Lower lobe of right lung (tissue), 2 donors: ENCODE measurements around the gene ZNF609. TPM values are rescaled to one million over a fixed set of nuclear protein-coding genes. Genes with fewer than 3 reads are reported as not detected.

Experiments used
- ATAC-seq, 2 donors: fragments of 200-7000 bp; cut with Tn5 transposase; one replicate each; pipeline ENCODE4 v1.9.1; 2020 to 2022; ENCODE audit warnings: mild to moderate bottlenecking in 2 of 2, moderate library complexity in 2 of 2
- DNase-seq: peaks from one replicate; pipeline ENCODE4 v3.0.0-alpha.2; 2020
- H3K27ac ChIP-seq: fragments of 200-600 bp; one replicate; pipeline ENCODE4 v1.8.0; 2022
- H3K27me3 ChIP-seq: fragments of 200-600 bp; one replicate; pipeline ENCODE4 v1.8.0; 2022; ENCODE audit warnings: low read depth
- H3K36me3 ChIP-seq: fragments of 200-600 bp; one replicate; pipeline ENCODE4 v1.8.0; 2022; ENCODE audit warnings: mild to moderate bottlenecking
- H3K4me1 ChIP-seq: fragments of 200-600 bp; one replicate; pipeline ENCODE4 v1.8.0; 2022
- H3K4me3 ChIP-seq: fragments of 200-600 bp; one replicate; pipeline ENCODE4 v1.8.0; 2022; ENCODE audit warnings: mild to moderate bottlenecking
- H3K9me3 ChIP-seq: fragments of 200-600 bp; one replicate; pipeline ENCODE4 v1.8.0; 2022
- intact Hi-C: fragments of 100-400 bp; cut with DNase I; formaldehyde crosslinking; loops from one replicate; pipeline ENCODE4 v1.11.0; 2022
- long read RNA-seq: library from polyadenylated mRNA; unstranded; transcript quantifications from one replicate; pipeline ENCODE4 v2.0.0, GENCODE V29; 2021
- total RNA-seq: library from RNA; stranded (reverse); fragmentation: NEBNext Ultra II Directional; extraction: Animal tissue kit (Norgen Biotek cat#: 25700); gene quantifications from one replicate; pipeline ENCODE4 v1.2.1, GENCODE V29; 2021
- TF ChIP-seq, protein P1 (sequence below): fragments of 200-600 bp; IDR thresholded peaks from one replicate; pipeline ENCODE4 v1.8.0; 2022; ENCODE audit warnings: antibody characterized with exemption, mild to moderate bottlenecking
- donor health status: DM: no; HTN: yes; CAD: no; lungs with severe emphysema.

The ZNF609 gene
- 45.3 TPM for total RNA-seq
- long read RNA-seq, partial matches to known transcripts = 14 of 71 reads
- long read RNA-seq, other reads (novel, unspliced or antisense) = 54 of 71 reads

DNA sequence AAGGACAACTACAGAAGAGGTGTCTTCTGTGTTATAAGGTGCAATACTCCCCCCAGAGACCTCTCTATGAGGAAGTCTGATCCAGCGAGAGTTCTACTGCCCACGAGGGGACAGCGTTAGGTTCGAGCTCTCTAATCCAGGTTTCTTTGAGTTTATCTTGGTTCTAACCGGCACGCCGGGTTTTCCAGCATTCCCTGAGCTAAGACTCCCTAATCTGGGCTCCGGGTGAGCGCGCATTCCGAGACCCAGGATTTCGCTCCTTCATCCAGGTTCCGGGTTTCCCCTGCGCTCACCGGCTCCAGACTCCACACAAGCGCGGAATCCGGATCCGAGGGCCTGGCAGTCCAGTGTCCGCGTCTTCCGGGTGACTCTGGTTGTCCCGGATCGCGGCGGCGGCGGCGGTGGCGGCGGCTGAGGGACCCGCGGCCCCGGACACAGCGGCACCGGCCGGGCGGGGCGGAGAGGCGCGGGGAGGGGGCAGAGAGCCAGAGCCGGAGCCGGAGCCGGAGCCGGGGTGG, at the start of gene ZNF609:
TSS of gene ZNF609 (plus strand) at position 373 of the 518 bp plus-strand sequence. CDS start 38,842 bp downstream, outside the sequence.
- TF ChIP-seq, protein P1, sequence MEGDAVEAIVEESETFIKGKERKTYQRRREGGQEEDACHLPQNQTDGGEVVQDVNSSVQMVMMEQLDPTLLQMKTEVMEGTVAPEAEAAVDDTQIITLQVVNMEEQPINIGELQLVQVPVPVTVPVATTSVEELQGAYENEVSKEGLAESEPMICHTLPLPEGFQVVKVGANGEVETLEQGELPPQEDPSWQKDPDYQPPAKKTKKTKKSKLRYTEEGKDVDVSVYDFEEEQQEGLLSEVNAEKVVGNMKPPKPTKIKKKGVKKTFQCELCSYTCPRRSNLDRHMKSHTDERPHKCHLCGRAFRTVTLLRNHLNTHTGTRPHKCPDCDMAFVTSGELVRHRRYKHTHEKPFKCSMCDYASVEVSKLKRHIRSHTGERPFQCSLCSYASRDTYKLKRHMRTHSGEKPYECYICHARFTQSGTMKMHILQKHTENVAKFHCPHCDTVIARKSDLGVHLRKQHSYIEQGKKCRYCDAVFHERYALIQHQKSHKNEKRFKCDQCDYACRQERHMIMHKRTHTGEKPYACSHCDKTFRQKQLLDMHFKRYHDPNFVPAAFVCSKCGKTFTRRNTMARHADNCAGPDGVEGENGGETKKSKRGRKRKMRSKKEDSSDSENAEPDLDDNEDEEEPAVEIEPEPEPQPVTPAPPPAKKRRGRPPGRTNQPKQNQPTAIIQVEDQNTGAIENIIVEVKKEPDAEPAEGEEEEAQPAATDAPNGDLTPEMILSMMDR = no peak
- ATAC-seq (peak; percentile 87 to 96), DNase-seq (peak; percentile 94)
- no peaks in the 10 kb centered on the region for H3K9me3 ChIP-seq
- H3K4me3 ChIP-seq = peak within 1 kb of the TSS; percentile 62
- intact Hi-C loops = no loop called here
- H3K36me3 ChIP-seq = no peaks in the 10 kb centered on the region
- peaks cover 59% of the 10 kb centered on the region for H3K4me1 ChIP-seq
- H3K27me3 ChIP-seq = no peaks in the 10 kb centered on the region
- peak within 1 kb of the TSS; percentile 80 for H3K27ac ChIP-seq

GRCh38 chr15:64412216-64412615, 48.2 kb upstream of the ZNF609 start:
- intact Hi-C loops = no loop called here
- Histone ChIP-seq H3K9me3 (no peaks in the 10 kb centered on the region), H3K27ac (no peak overlapping the region), H3K4me3 (no peak overlapping the region), H3K27me3 (no peaks in the 10 kb centered on the region), H3K4me1 (no peaks in the 10 kb centered on the region), H3K36me3 (peaks cover 93% of the 10 kb centered on the region)
- TF ChIP-seq, protein P1 = no peak
- ATAC-seq (no peak), DNase-seq (no peak)

- DNase-seq (no peak), ATAC-seq (no peak)
- Histone ChIP-seq H3K4me1 (no peaks in the 10 kb centered on the region), H3K27me3 (no peaks in the 10 kb centered on the region), H3K27ac (no peak overlapping the region), H3K4me3 (no peak overlapping the region), H3K36me3 (peaks cover 98% of the 10 kb centered on the region), H3K9me3 (no peaks in the 10 kb centered on the region)
- TF ChIP-seq, protein P1 = no peak
- intact Hi-C loops = no loop called here
Observed at GRCh38 chr15:64422697-64423096, 37.7 kb upstream of the ZNF609 start.

DNA sequence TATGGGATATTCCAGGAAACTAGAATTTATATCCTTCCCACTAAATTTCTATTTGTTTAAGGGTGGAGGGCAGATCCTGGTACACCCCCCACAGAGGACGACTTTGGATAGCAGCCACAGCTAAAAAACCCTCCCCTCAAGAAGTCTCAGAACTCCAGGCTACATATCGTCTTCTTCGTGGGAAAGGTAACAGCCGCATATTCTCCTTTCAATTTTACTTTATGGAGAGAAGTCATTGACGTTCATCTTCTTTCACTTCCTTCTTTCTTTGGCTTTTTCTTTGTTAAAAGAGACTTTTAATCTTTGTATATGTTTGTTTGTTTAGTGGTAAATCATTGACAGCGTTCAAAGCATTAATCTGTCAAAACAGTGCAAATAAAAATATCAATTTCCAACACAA, 36.4 kb upstream of the ZNF609 start:
- no peak for ATAC-seq
- H3K4me3 ChIP-seq = no peak overlapping the region
- no peaks in the 10 kb centered on the region for H3K27me3 ChIP-seq
- H3K4me1 ChIP-seq = no peaks in the 10 kb centered on the region
- intact Hi-C loops = no loop called here
- H3K36me3 ChIP-seq = peaks cover 98% of the 10 kb centered on the region
- no peaks in the 10 kb centered on the region for H3K9me3 ChIP-seq
- no peak overlapping the region for H3K27ac ChIP-seq
- DNase-seq = no peak
- TF ChIP-seq, protein P1 = no peak

DNA sequence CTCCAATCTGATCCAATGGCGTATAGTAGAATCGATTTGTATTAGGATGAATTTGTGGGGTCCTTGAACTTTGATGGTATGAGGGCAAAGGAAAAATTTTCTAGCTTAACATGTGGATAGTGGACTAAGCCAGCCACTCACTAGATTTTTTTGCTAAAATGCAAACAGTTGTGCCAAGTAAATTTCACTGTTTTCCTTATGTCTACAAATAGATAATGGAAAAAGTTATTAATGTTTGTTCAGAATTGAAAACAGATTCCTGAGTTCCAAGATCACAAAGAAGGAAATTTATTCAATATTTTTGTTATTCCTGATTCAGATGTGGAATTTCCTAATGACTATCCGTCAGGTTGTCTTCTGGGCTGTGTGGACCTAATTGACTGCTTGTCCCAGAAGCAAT, 35.2 kb upstream of the ZNF609 start:
- ATAC-seq (no peak), DNase-seq (no peak)
- H3K36me3 ChIP-seq = peaks cover 88% of the 10 kb centered on the region
- H3K4me3 ChIP-seq = no peak overlapping the region
- no peaks in the 10 kb centered on the region for H3K9me3 ChIP-seq
- peaks cover 12% of the 10 kb centered on the region for H3K4me1 ChIP-seq
- no peaks in the 10 kb centered on the region for H3K27me3 ChIP-seq
- intact Hi-C loops = no loop called here
- no peak overlapping the region for H3K27ac ChIP-seq
- TF ChIP-seq, protein P1 = no peak
